Upper lobe of right lung (tissue), 1 donor: ENCODE measurements around the gene NBAS. TPM values are rescaled to one million over a fixed set of nuclear protein-coding genes. Genes with fewer than 3 reads are reported as not detected.

Experiments used
- ATAC-seq: fragments of 200-7000 bp; cut with Tn5 transposase; one replicate; pipeline ENCODE4 v1.9.1; 2020; ENCODE audit warnings: mild to moderate bottlenecking, moderate library complexity
- DNase-seq: peaks from one replicate; pipeline ENCODE4 v3.0.0-alpha.2; 2020
- H3K27ac ChIP-seq: fragments of 200-600 bp; one replicate; pipeline ENCODE4 v1.8.0; 2022
- H3K27me3 ChIP-seq: fragments of 200-600 bp; one replicate; pipeline ENCODE4 v1.8.0; 2022; ENCODE audit warnings: mild to moderate bottlenecking
- H3K36me3 ChIP-seq: fragments of 200-600 bp; one replicate; pipeline ENCODE4 v1.8.0; 2022
- H3K4me1 ChIP-seq: fragments of 200-600 bp; one replicate; pipeline ENCODE4 v1.8.0; 2022
- H3K4me3 ChIP-seq: fragments of 200-600 bp; one replicate; pipeline ENCODE4 v1.8.0; 2022; ENCODE audit warnings: mild to moderate bottlenecking
- H3K9me3 ChIP-seq: fragments of 200-600 bp; one replicate; pipeline ENCODE4 v1.8.0; 2022
- intact Hi-C: fragments of 100-400 bp; cut with DNase I; formaldehyde crosslinking; loops from one replicate; pipeline ENCODE4 v1.11.0; 2022
- total RNA-seq: library from RNA; stranded (reverse); fragmentation: NEBNext Ultra II Directional; extraction: Animal tissue kit (Norgen Biotek cat#: 25700); gene quantifications from one replicate; pipeline ENCODE4 v1.2.1, GENCODE V29; 2021
- TF ChIP-seq, protein P1 (sequence below): fragments of 200-600 bp; IDR thresholded peaks from one replicate; pipeline ENCODE4 v1.8.0; 2022; ENCODE audit warnings: antibody characterized with exemption
- donor health status: DM: no; HTN: yes; CAD: no; lungs with severe emphysema.

The NBAS gene
- total RNA-seq, 1 donor from 2014 or later: 38.8 TPM

GRCh38 chr2:15300624-15301573 lies 260.2 kb downstream of the NBAS start:
- TF ChIP-seq, protein P1, sequence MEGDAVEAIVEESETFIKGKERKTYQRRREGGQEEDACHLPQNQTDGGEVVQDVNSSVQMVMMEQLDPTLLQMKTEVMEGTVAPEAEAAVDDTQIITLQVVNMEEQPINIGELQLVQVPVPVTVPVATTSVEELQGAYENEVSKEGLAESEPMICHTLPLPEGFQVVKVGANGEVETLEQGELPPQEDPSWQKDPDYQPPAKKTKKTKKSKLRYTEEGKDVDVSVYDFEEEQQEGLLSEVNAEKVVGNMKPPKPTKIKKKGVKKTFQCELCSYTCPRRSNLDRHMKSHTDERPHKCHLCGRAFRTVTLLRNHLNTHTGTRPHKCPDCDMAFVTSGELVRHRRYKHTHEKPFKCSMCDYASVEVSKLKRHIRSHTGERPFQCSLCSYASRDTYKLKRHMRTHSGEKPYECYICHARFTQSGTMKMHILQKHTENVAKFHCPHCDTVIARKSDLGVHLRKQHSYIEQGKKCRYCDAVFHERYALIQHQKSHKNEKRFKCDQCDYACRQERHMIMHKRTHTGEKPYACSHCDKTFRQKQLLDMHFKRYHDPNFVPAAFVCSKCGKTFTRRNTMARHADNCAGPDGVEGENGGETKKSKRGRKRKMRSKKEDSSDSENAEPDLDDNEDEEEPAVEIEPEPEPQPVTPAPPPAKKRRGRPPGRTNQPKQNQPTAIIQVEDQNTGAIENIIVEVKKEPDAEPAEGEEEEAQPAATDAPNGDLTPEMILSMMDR: no peak
- no peak for DNase-seq
- no peak overlapping the region for H3K27ac ChIP-seq
- no peaks in the 10 kb centered on the region for H3K4me1 ChIP-seq
- no peaks in the 10 kb centered on the region for H3K9me3 ChIP-seq
- H3K4me3 ChIP-seq: no peak overlapping the region
- no peaks in the 10 kb centered on the region for H3K27me3 ChIP-seq
- peaks cover 4% of the 10 kb centered on the region for H3K36me3 ChIP-seq
- no peak for ATAC-seq
- intact Hi-C loops: no loop called here

DNA sequence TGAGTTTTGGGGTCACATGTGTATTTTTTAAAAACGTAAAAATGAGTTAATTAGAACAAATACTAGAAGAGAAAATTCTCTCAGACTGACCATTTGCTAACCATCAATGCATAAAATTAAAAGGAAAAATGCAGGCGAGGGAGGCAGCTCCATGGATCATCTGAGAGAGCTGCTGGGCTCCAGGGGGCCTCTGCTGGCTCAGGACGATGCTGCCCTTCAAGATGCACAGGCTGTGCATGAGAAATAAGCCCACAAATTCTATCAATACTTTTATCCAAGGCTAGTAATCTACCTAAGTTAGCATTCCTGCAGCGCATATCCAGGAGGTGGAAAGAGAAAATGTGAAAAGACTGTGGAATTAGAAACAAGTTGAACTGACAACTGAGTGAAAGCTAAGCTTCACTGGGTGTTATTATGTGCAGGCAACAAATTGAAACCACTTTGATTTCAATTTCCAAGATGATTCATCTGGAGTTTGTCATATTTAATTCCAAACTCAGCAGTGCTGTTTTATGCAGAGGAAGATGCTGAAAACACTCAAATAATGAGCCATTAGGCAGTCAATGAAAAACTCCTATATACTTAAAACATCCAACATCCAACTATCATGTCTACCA lies 261.1 kb downstream of the NBAS start:
- peaks cover 4% of the 10 kb centered on the region for H3K36me3 ChIP-seq
- no peak overlapping the region for H3K27ac ChIP-seq
- H3K9me3 ChIP-seq: no peaks in the 10 kb centered on the region
- H3K27me3 ChIP-seq: no peaks in the 10 kb centered on the region
- intact Hi-C loops: no loop called here
- DNase-seq (no peak), ATAC-seq (no peak)
- no peak overlapping the region for H3K4me3 ChIP-seq
- no peaks in the 10 kb centered on the region for H3K4me1 ChIP-seq
- TF ChIP-seq, protein P1: no peak

GRCh38 chr2:15298770-15299169 lies 262.4 kb downstream of the NBAS start:
- intact Hi-C loops: no loop called here
- TF ChIP-seq, protein P1: no peak
- Histone ChIP-seq H3K4me1 (no peaks in the 10 kb centered on the region), H3K36me3 (peaks cover 4% of the 10 kb centered on the region), H3K4me3 (no peak overlapping the region), H3K27me3 (no peaks in the 10 kb centered on the region), H3K27ac (no peak overlapping the region), H3K9me3 (no peaks in the 10 kb centered on the region)
- DNase-seq: no peak
- ATAC-seq: peak; percentile 23

- H3K27ac ChIP-seq: no peak overlapping the region
- no peaks in the 10 kb centered on the region for H3K9me3 ChIP-seq
- no peaks in the 10 kb centered on the region for H3K27me3 ChIP-seq
- H3K36me3 ChIP-seq: peaks cover 19% of the 10 kb centered on the region
- intact Hi-C loops: no loop called here
- H3K4me3 ChIP-seq: no peak overlapping the region
- no peaks in the 10 kb centered on the region for H3K4me1 ChIP-seq
- TF ChIP-seq, protein P1: no peak
- DNase-seq (no peak), ATAC-seq (no peak)
Observed at GRCh38 chr2:15293262-15293937, 267.7 kb downstream of the NBAS start.

DNA sequence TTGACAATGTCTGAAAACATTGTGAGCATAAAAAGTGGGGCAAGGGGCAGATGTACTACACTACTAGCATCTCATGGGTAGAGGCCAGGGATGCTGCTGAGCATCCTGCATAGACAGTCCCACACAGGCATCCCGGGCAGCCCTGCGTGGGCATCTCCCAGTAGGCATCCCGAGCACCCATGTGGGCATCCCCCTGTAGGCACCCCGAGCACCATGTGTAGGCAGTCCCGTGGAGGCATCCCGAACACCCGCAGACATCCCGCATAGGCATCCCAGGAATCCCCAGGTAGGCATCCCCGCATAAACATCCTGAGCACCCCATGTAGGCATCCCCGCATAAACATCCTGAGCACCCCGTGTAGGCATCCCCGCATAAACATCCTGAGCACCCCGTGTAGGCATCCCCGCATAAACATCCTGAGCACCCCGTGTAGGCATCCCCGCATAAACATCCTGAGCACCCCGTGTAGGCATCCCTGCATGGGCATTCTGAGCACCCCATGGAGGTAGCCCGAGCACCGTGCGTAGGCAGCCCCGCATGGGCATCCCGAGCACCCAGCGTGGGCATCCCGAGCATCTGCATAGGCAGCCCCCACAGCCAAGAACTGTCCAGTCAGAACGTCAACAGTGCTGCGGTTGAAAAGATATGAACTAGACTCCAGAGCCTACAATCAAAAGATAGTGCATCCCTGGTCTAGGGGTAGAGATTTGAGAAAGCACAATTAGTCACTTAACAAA lies 273.5 kb downstream of the NBAS start:
- no peak for DNase-seq
- Histone ChIP-seq H3K27ac (no peak overlapping the region), H3K9me3 (no peaks in the 10 kb centered on the region), H3K4me3 (no peak overlapping the region), H3K36me3 (peaks cover 35% of the 10 kb centered on the region), H3K27me3 (no peaks in the 10 kb centered on the region), H3K4me1 (no peaks in the 10 kb centered on the region)
- no peak for ATAC-seq
- intact Hi-C loops: no loop called here
- TF ChIP-seq, protein P1: no peak
